TTC549 (cell line): Measurements from ENCODE around the gene CD86.

Experiments used
- FAIRE-seq: peaks from 2 replicates; lab custom pipeline; 2012; peaks lifted over from hg19 to GRCh38; lab: Jason Lieb, UNC

CD86 gene

GRCh38 chr3:122060040-122060698, 5.0 kb downstream of the CD86 start:
- FAIRE-seq = no peak

GRCh38 chr3:122063908-122064307, 8.7 kb downstream of the CD86 start:
- FAIRE-seq = no peak

DNA sequence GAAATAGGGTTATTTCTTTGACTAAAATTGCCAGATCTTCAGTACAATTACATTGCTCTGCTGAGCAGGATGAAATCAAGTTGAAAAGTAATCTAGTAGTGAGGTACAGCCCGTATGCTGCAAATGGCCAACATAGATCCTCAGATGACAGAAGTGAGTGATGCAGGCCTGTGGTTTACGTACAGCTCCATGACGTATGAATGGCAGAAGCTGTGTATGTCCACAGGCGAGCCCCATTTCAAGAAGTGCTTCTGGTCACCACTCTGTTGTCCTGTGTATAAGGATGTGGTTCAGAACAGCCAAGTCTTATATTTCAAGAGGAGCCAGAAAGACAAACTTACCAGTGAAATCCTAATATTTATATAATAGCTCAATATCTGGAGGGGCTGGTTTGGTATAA, 9.2 kb downstream of the CD86 start:
- FAIRE-seq = no peak

GRCh38 chr3:122066331-122067213, 11.4 kb downstream of the CD86 start:
- no peak for FAIRE-seq

- FAIRE-seq = no peak
These were observed 12.0 kb downstream of the CD86 start for GRCh38 chr3:122067214-122067550.

DNA sequence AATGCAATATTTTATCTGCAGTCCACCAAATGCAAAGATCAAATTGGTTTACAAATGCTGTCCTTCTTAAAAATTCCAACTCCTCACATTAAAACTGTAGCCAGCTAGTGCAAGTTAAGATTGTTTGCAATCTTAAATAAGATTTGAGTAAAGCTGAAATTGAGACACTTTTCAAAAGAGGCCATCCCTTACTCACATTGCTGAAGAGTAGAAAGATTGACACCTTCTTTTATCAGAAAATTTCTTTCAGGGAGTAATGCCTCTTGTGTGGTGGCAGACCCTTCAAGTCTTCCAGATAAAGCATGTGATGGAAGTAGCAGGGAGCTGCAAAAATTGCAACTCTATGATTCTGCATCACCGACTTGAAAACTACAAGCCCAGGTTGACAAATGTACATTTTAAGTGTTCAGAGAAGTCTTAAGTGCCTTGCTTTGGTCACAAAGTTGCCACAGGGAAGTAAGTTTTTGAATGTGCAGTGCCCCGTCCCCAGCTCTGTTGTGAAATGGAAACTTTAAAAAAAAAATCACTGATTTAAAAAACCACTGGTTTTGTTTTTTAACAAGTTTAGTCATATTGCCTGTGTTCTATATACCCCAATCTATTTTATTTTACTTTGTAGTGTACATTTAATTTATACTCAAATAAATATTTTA, 12.6 kb downstream of the CD86 start:
- no peak for FAIRE-seq

- FAIRE-seq = no peak
These were observed 19.6 kb downstream of the CD86 start for GRCh38 chr3:122074621-122075265.

- no peak for FAIRE-seq
These were observed 21.5 kb downstream of the CD86 start for GRCh38 chr3:122076491-122077292.

DNA sequence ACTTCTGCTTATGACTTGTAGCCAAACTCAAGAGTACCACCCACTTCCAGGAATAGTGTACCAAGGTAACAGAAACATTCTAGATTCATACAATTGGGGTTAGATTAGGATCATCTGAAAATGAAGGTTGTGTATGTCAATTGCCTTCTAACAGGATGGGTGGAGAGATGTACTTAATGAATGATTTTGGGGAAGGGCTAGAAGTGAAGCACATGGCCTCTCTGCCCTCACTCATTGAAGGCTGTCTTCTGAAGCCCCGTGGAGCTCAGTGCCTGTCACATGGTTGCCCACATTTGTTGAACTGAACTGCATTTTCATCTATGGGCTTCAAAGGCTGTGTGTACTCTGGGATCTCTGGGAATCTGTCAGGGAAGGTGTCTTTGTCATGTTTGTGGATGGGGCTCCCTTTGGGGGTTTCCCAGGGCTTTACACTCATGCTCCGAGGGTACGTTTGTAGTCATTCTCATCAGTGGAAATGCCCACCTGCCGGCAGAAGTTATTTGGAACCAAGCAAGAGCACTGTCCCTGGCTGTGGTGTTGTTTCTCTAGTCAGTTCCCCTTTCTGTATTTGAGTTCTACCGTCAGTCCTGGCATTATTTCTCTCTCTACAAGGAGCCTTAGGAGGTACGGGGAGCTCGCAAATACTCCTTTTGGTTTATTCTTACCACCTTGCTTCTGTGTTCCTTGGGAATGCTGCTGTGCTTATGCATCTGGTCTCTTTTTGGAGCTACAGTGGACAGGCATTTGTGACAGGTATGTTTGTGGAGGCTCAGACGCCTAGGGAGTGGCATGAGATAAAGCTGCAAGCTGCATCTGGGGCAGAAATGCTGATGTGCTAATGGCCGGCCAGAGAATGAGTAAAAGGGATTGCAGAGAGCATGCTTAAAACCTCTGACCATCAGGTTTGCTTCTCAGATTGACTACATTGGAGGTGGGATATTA, 22.4 kb downstream of the CD86 start:
- FAIRE-seq = no peak

DNA sequence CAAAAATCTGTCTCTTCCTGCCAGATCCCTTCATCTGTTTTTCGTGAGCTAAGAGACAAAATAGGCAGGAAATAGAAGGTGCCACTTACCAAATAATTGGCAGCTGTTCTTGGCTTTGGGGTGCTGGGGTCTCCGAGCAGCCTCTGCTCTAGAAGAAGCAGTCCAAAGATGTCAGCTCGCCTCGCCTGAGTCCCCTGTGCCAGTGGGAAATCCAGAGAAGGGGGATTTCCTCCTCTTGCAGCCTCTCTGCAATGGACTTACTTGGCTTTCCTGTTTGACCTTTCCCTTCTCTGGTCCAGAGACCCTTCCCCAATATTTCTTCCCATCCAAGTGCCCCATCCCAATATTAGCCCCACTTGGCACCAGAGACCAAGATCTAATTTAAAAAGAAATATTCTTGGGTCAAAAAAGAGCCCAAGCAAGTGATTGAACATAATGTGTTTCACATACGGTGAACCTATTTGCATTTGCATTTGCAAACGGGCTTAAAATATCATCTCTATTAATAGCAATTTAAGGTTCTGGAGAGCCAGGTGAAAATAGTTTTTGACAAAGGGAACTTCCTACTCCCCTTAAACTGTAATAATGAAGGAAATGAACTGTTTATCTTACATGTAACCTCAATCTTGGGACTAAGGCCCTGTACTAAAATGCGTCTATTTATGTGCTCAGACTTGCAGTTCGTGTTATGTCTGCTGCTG, 23.2 kb downstream of the CD86 start:
- no peak for FAIRE-seq

- FAIRE-seq = no peak
These were observed 24.5 kb downstream of the CD86 start for GRCh38 chr3:122079524-122080206.

GRCh38 chr3:122080207-122080587, 25.0 kb downstream of the CD86 start:
- no peak for FAIRE-seq

DNA sequence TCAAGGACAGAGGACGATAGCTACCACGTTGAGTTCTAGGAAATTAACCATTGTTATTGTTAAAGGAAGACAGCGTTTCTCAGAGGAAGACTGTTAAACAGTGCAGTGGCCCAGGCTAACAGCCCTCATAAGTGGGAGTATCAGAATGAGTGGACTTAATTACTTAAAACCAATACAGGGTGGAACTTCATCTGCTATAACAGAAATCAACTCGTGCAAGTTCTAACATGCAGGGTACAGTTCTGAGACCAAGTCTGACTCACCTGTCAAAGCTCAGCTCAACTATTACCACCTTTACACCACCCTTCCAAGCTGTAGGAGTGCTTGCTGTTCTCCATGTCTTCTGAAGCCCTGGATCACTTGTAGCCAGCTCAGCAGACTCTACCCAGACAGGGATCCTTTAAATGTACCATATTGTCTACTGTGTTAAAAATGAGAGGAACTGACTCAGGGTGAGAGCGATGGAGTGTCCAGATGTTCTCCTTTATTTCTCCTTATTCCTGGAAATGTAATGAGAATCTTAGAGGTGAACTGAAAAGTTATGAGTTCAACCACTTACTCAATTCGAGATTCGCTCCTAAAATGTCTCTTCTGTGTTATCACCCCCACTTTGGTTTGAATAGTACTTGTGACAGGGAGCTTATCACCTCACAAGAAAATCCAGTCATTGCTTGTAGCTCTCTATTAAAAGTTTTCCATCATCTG, 26.5 kb downstream of the CD86 start:
- no peak for FAIRE-seq

DNA sequence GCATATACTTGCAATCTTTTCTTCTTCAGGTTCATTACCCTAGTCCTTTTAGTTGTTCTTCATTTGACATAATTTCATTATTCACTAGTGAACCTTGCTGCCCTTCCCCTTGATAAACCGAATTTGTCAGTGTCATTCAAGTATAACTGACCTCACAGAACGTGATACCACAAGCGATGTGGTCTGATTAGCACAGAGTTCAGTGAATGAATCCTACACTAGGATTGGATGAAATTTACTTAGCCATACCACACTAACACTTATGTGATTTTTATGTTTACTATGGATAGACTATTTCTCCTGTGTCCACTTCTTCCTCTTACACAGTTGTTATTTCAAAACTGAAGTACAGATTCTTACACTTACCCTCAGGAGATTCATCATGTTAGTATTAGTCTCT, 27.2 kb downstream of the CD86 start:
- no peak for FAIRE-seq

DNA sequence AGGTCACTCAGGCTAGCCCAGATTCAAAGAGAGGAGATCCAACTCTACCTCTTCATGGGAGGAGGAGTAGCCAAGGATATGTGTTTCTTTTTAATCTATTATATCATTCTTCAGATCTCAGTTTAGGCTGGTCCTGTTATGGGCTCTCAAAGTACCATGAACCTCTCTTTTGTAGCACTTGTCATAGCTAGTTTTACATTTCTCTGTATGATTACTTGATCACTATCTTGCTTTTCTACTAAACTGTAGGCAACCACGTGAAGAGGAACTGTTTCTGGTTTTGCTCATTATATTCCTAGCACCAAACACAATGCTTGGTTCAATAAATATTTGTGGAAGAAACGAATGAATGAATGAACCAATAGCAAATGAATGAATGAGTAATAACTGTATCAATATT, 29.6 kb downstream of the CD86 start:
- no peak for FAIRE-seq

DNA sequence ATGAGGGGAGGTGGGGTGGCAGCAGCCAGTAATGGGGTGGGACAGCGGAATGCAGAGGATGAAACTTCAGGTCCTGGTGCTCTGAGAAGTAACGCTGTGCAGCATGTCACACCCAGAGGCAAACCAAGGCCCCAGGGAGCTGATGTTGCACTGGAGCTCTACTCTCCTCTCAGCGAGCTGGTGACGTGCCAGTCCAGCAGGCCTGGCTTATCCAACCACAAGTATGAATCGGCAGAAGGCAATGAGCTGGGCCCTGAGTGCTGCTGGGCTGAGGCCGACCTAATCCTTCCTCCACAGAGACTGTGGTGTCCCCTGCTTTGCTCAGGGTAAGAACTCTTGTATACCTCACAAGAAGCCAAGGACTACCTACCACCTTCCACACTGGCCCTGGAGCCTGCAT, 30.5 kb downstream of the CD86 start:
- no peak for FAIRE-seq

GRCh38 chr3:122088531-122088930, 33.4 kb downstream of the CD86 start:
- FAIRE-seq = no peak

GRCh38 chr3:122091602-122092295, 36.6 kb downstream of the CD86 start:
- FAIRE-seq = no peak
